ENCODE results near the gene TAF12. TPM values are rescaled to one million over a fixed set of nuclear protein-coding genes. Genes with fewer than 3 reads are reported as not detected.
"Not testable (repeated sequence)": the region's sequence is repeated elsewhere in the genome, so short reads cannot be mapped to it uniquely, and the experiment has no call there.

The TAF12 gene
- total and polyA plus RNA-seq, 4 donors, result 9.5 to 14.5 (median 11.9) TPM

DNA sequence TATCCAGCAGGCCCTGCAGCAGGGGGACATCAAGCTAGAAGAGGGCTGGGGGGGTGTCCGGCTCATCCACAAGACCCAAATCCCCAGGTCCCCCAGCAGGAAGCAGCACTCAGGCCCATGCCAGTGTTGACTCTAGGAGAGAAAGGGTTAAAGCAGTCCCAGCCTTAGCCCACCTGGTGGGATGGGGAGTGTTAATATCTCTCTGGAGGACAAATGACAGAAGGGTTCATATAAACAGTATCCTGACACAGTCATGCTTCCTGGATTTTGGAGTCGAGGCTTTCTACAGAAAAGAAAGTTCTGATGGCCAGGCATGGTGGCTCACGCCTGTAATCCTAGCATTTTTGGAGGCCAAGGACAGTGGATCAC lies 48.9 kb downstream of the TAF12 start:
- H3K36me3 ChIP-seq (ENCODE audit: control insufficient read depth in 4 of 4, insufficient read depth in 3 of 4, low read depth in 1 of 4, low read length in 3 of 4); H3K9ac ChIP-seq (ENCODE audit: low read depth in 1 of 2, low read length in 2 of 2); DNase-seq (ENCODE audit: low spot score); H3K4me1 ChIP-seq (ENCODE audit: control insufficient read depth in 4 of 4, insufficient read depth in 4 of 4, low read length in 3 of 4); H3K27ac ChIP-seq (ENCODE audit: low read depth in 1 of 2, low read length in 2 of 2); H3K27me3 ChIP-seq (ENCODE audit: control insufficient read depth in 4 of 4, insufficient read depth in 4 of 4, low read length in 3 of 4); H3K4me3 ChIP-seq (ENCODE audit: low read depth in 1 of 3, low read length in 3 of 3); H3K9me3 ChIP-seq (ENCODE audit: control insufficient read depth in 4 of 4, low read length in 3 of 4): not testable (repeated sequence)
- 92% methylated on average over 3 of the region's 3 CpGs for WGBS

DNA sequence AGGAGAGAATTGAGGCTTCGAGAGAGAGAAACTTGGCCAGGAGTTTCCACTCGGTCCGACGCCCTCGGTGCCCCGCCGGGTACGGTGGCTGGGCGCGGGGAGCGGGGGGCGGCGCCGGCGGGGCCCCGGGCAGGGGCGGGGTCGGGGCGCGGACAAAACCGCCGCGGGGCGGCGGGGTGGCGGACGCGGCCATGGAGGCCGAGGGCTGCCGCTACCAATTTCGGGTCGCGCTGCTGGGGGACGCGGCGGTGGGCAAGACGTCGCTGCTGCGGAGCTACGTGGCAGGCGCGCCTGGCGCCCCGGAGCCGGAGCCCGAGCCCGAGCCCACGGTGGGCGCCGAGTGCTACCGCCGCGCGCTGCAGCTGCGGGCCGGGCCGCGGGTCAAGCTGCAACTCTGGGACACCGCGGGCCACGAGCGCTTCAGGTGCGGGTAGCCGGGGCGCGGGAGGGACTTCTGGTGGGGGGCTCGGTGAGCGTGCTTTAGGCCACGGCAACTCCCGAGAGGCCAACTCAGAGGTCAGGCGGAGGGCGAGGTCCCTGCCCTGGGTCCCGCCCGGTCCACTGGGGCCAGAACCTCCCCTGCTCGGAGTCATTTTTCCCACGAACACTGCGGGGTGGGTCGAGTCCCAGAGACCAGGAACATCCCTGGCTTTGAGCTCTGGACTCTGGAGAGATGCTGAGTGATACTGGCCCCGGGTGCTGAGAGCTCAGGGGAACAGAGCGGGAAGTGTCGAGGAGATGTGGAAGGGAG lies 50.4 kb downstream of the TAF12 start:
- Histone ChIP-seq H3K4me1 (ENCODE audit: control insufficient read depth in 4 of 4, insufficient read depth in 4 of 4, low read length in 3 of 4) (peaks cover 0 to 4% (median 2%) of the 10 kb centered on the region in 4 donors), H3K36me3 (ENCODE audit: control insufficient read depth in 4 of 4, insufficient read depth in 3 of 4, low read depth in 1 of 4, low read length in 3 of 4) (peaks cover 0 to 2% (median 0%) of the 10 kb centered on the region in 4 donors), H3K4me3 (ENCODE audit: low read depth in 1 of 3, low read length in 3 of 3) (peak overlapping the region in 2 of 3 donors; percentile 12 to 55), H3K9me3 (ENCODE audit: control insufficient read depth in 4 of 4, low read length in 3 of 4) (no peaks in the 10 kb centered on the region), H3K27me3 (ENCODE audit: control insufficient read depth in 4 of 4, insufficient read depth in 4 of 4, low read length in 3 of 4) (no peaks in the 10 kb centered on the region), H3K9ac (ENCODE audit: low read depth in 1 of 2, low read length in 2 of 2) (no peak overlapping the region), H3K27ac (ENCODE audit: low read depth in 1 of 2, low read length in 2 of 2) (no peak overlapping the region)
- TF ChIP-seq, protein P1, sequence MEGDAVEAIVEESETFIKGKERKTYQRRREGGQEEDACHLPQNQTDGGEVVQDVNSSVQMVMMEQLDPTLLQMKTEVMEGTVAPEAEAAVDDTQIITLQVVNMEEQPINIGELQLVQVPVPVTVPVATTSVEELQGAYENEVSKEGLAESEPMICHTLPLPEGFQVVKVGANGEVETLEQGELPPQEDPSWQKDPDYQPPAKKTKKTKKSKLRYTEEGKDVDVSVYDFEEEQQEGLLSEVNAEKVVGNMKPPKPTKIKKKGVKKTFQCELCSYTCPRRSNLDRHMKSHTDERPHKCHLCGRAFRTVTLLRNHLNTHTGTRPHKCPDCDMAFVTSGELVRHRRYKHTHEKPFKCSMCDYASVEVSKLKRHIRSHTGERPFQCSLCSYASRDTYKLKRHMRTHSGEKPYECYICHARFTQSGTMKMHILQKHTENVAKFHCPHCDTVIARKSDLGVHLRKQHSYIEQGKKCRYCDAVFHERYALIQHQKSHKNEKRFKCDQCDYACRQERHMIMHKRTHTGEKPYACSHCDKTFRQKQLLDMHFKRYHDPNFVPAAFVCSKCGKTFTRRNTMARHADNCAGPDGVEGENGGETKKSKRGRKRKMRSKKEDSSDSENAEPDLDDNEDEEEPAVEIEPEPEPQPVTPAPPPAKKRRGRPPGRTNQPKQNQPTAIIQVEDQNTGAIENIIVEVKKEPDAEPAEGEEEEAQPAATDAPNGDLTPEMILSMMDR (IDR thresholded peaks at IDR 0.05; ENCODE audit: low read depth, low read length, missing input control), result no peak
- no peak for TF ChIP-seq HNF4G (IDR thresholded peaks at IDR 0.05)
- no peak for TF ChIP-seq FOXA2 (IDR thresholded peaks at IDR 0.05)
- no peak for TF ChIP-seq RXRA (IDR thresholded peaks at IDR 0.05)
- TF ChIP-seq, protein P2, sequence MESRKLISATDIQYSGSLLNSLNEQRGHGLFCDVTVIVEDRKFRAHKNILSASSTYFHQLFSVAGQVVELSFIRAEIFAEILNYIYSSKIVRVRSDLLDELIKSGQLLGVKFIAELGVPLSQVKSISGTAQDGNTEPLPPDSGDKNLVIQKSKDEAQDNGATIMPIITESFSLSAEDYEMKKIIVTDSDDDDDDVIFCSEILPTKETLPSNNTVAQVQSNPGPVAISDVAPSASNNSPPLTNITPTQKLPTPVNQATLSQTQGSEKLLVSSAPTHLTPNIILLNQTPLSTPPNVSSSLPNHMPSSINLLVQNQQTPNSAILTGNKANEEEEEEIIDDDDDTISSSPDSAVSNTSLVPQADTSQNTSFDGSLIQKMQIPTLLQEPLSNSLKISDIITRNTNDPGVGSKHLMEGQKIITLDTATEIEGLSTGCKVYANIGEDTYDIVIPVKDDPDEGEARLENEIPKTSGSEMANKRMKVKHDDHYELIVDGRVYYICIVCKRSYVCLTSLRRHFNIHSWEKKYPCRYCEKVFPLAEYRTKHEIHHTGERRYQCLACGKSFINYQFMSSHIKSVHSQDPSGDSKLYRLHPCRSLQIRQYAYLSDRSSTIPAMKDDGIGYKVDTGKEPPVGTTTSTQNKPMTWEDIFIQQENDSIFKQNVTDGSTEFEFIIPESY (IDR thresholded peaks at IDR 0.05), result no peak
- no peak for TF ChIP-seq HNF4A (conservative IDR thresholded peaks at IDR 0.05)
- no peak for TF ChIP-seq TAF1 (conservative IDR thresholded peaks at IDR 0.05)
- TF ChIP-seq, protein P3, sequence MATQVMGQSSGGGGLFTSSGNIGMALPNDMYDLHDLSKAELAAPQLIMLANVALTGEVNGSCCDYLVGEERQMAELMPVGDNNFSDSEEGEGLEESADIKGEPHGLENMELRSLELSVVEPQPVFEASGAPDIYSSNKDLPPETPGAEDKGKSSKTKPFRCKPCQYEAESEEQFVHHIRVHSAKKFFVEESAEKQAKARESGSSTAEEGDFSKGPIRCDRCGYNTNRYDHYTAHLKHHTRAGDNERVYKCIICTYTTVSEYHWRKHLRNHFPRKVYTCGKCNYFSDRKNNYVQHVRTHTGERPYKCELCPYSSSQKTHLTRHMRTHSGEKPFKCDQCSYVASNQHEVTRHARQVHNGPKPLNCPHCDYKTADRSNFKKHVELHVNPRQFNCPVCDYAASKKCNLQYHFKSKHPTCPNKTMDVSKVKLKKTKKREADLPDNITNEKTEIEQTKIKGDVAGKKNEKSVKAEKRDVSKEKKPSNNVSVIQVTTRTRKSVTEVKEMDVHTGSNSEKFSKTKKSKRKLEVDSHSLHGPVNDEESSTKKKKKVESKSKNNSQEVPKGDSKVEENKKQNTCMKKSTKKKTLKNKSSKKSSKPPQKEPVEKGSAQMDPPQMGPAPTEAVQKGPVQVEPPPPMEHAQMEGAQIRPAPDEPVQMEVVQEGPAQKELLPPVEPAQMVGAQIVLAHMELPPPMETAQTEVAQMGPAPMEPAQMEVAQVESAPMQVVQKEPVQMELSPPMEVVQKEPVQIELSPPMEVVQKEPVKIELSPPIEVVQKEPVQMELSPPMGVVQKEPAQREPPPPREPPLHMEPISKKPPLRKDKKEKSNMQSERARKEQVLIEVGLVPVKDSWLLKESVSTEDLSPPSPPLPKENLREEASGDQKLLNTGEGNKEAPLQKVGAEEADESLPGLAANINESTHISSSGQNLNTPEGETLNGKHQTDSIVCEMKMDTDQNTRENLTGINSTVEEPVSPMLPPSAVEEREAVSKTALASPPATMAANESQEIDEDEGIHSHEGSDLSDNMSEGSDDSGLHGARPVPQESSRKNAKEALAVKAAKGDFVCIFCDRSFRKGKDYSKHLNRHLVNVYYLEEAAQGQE (IDR thresholded peaks at IDR 0.05), result no peak
- no peak for TF ChIP-seq JUND (IDR thresholded peaks at IDR 0.05)
- TF ChIP-seq, protein P4, sequence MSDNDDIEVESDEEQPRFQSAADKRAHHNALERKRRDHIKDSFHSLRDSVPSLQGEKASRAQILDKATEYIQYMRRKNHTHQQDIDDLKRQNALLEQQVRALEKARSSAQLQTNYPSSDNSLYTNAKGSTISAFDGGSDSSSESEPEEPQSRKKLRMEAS (IDR thresholded peaks at IDR 0.05), result no peak
- TF ChIP-seq SP1 (IDR thresholded peaks at IDR 0.05), result no peak
- no peak for TF ChIP-seq FOXA1 (IDR thresholded peaks at IDR 0.05)
- TF ChIP-seq, protein P5, sequence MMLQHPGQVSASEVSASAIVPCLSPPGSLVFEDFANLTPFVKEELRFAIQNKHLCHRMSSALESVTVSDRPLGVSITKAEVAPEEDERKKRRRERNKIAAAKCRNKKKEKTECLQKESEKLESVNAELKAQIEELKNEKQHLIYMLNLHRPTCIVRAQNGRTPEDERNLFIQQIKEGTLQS (IDR thresholded peaks at IDR 0.05), result no peak
- no peak for TF ChIP-seq EGR1 (IDR thresholded peaks at IDR 0.05; ENCODE audit: low read depth in 2 of 2)
- no peak for TF ChIP-seq YY1 (IDR thresholded peaks at IDR 0.05)
- TF ChIP-seq RAD21 (IDR thresholded peaks at IDR 0.05), result no peak
- no peak for TF ChIP-seq NR2F2 (IDR thresholded peaks at IDR 0.05)
- no peak for TF ChIP-seq GABPA (IDR thresholded peaks at IDR 0.05 in 1 of 2, conservative IDR thresholded peaks at IDR 0.05 in 1 of 2)
- WGBS, result 4% methylated on average over 81 of the region's 81 CpGs
- no peak for DNase-seq (ENCODE audit: low spot score)

Data from liver (tissue), 9 donors.